ENCODE results near the gene SPAG8.

The SPAG8 gene

DNA sequence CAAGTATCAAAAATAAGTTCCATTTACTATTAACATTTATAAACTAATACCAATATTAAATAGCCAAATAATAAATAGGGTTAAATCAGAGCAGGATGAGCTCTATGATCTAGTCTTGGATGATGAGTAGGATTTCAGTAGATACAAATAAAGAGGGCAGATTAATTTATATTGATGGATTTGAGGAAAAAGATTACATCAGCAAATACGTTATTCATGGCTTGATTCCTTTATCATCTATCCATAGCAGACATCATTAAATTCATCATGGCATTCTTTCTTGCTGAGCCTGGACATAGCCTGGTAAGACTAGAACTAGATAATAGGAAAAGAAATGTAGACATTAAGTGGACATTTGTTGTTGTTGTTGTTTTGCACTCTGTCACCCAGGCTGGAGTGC lies 44.6 kb downstream of the SPAG8 start:
- CTCF ChIA-PET, result interaction anchor here (0.6 to 1.1 kb wide), 2 partner anchors 10 to 55 kb away, joined by 3 to 4 read pairs; no protein-coding TSS in a partner anchor
- Mint-ChIP-seq H3K27me3 (no peaks in the 10 kb centered on the region), H3K4me3 (no peak overlapping the region), H3K9me3 (no peaks in the 10 kb centered on the region), H3K36me3 (peaks cover 3% of the 10 kb centered on the region), H3K27ac (no peak overlapping the region), H3K4me1 (no peaks in the 10 kb centered on the region)
- DNase-seq, result no peak

DNA sequence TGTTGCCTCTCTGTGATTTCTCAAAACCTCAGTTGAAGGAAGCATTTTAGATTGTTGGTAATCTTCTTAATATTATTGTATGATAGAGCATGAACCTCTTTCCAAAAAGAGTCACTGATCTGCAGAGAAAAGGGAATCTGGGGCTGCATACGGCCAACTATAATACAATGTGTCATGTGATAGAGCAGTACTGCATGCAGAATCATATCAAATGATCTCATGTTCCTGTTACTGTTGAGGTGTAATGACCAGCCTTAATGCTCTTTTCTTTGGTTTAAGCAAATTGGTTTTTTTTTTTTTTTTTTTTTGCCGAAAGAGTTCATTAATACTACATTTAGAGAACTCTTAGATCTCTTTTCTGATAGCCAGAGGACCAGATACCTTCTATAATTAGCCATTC lies 45.1 kb downstream of the SPAG8 start:
- CTCF ChIA-PET, result interaction anchor here (0.7 to 1.1 kb wide), 2 partner anchors 10 to 55 kb away, joined by 3 to 4 read pairs; no protein-coding TSS in a partner anchor
- Mint-ChIP-seq H3K36me3 (peaks cover 3% of the 10 kb centered on the region), H3K27ac (no peak overlapping the region), H3K9me3 (no peaks in the 10 kb centered on the region), H3K4me1 (no peaks in the 10 kb centered on the region), H3K27me3 (no peaks in the 10 kb centered on the region), H3K4me3 (no peak overlapping the region)
- no peak for DNase-seq

DNA sequence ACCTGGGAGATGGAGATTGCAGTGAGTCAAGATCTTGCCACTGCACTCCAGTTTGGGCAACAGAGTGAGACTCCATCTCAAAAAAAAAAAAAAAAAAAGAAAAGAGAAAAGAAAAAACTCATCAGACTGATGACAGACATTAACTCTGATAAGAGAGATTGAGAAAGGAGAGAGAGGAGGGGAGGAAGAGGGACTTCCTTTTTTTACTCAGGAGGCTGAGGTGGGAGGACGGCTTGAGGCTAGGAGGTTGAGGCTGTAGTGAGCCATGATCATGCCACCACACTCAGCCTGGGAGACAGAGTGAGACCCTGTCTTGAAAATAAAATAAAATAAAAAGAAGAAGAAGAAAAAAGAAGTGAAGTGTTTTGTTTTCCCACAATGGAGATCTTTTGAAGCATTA lies 48.3 kb downstream of the SPAG8 start:
- H3K36me3 Mint-ChIP-seq, result peaks cover 13% of the 10 kb centered on the region
- CTCF ChIA-PET, result no interaction called here
- H3K27ac Mint-ChIP-seq, result no peak overlapping the region
- H3K9me3 Mint-ChIP-seq, result no peaks in the 10 kb centered on the region
- no peak overlapping the region for H3K4me3 Mint-ChIP-seq
- DNase-seq, result no peak
- peaks cover 19% of the 10 kb centered on the region for H3K4me1 Mint-ChIP-seq
- no peaks in the 10 kb centered on the region for H3K27me3 Mint-ChIP-seq

DNA sequence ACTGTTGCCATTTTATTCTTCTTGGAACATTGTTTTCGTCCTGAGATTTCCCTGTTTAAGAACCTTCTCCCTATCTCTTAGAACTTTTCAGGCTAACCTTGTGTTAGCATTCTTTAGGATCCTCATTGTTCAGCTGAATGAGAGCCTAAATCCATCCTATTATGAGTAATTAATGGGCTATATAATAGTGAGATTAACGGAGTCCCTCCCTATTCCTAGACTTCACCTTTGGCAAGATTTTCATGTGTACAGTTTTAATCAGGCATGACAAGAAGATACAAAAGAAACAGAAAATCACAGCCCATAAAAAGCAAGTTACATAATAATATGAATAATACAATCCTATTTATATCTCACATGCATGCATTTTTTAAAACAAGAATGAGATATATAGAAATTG lies 48.9 kb downstream of the SPAG8 start:
- CTCF ChIA-PET, result no interaction called here

DNA sequence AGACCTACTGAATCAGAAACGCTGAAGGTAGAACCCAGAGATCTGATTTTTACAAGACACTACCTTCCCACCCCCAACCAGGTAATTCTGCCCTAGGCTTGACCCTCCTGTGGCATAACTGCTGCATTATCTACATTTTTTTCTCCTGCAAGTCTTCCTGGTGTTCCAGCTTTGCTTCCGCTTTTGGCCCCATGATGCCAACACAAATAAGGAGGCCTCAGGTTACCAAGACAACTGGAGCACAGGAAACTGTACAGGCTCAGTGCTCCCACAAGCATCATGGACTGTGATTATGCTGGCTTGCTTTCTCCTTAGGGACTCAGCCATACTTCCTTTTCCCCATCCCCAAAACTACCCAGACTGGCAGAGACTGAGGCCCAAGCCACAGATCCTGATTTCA lies 51.4 kb downstream of the SPAG8 start:
- H3K27ac Mint-ChIP-seq, result no peak overlapping the region
- no peak overlapping the region for H3K4me3 Mint-ChIP-seq
- DNase-seq, result no peak
- no peaks in the 10 kb centered on the region for H3K9me3 Mint-ChIP-seq
- peaks cover 3% of the 10 kb centered on the region for H3K27me3 Mint-ChIP-seq
- peaks cover 15% of the 10 kb centered on the region for H3K36me3 Mint-ChIP-seq
- H3K4me1 Mint-ChIP-seq, result peaks cover 44% of the 10 kb centered on the region
- CTCF ChIA-PET, result interaction anchor here (0.8 to 1.4 kb wide), 3 partner anchors 12 to 115 kb away, joined by 3 to 5 read pairs (median 4); partner anchors contain the start of genes GBA2 and RGP1

More for the DNA sequence above, 48.9 kb downstream of the SPAG8 start:
- H3K36me3 Mint-ChIP-seq, result peaks cover 13% of the 10 kb centered on the region
- no peaks in the 10 kb centered on the region for H3K27me3 Mint-ChIP-seq
- H3K9me3 Mint-ChIP-seq, result no peaks in the 10 kb centered on the region
- H3K27ac Mint-ChIP-seq, result no peak overlapping the region
- no peak overlapping the region for H3K4me3 Mint-ChIP-seq
- H3K4me1 Mint-ChIP-seq, result peaks cover 25% of the 10 kb centered on the region
- no peak for DNase-seq

DNA sequence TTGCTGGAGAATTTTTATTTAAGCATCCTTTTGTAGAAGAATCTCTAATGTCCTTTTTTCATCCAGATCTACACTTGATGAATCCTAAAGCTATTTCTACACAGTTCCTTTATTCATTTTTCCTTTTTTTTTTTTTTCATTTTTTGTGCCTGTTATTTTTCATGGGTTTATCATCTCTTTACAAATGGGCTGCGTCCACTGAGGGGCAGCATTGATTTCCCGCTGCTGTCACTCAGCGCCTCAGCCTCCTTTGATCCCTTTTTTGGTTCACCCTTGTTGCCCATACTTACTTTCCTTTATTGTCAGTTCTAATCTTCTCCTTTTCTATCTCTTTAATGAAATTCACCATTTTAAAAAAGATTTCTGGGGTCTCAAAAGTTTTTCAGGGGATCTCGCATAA lies 52.3 kb downstream of the SPAG8 start:
- peaks cover 3% of the 10 kb centered on the region for H3K27me3 Mint-ChIP-seq
- H3K4me1 Mint-ChIP-seq, result peaks cover 45% of the 10 kb centered on the region
- H3K4me3 Mint-ChIP-seq, result no peak overlapping the region
- peaks cover 15% of the 10 kb centered on the region for H3K36me3 Mint-ChIP-seq
- H3K9me3 Mint-ChIP-seq, result no peaks in the 10 kb centered on the region
- H3K27ac Mint-ChIP-seq, result no peak overlapping the region
- DNase-seq, result no peak
- CTCF ChIA-PET, result interaction anchor here (0.8 to 1.2 kb wide), 2 partner anchors 16 to 115 kb away, joined by 3 to 4 read pairs; no protein-coding TSS in a partner anchor
